KG1 (cell line): Measurements from ENCODE around the gene AMER1.

Source experiments
- DNase-seq: peaks from one replicate; lab custom pipeline; 2025; lab: John Stamatoyannopoulos, UW

Gene AMER1

GRCh38 chrX:64184396-64184795, 21.1 kb downstream of the AMER1 start:
- no peak for DNase-seq

- no peak for DNase-seq
Measured at GRCh38 chrX:64182208-64182607, 23.3 kb downstream of the AMER1 start.

GRCh38 chrX:64176876-64177275, 28.6 kb downstream of the AMER1 start:
- no peak for DNase-seq

GRCh38 chrX:64169988-64170387, 35.5 kb downstream of the AMER1 start:
- DNase-seq, result no peak

GRCh38 chrX:64152857-64153256, 52.7 kb downstream of the AMER1 start:
- DNase-seq, result no peak

- no peak for DNase-seq
Measured at GRCh38 chrX:64151911-64152310, 53.6 kb downstream of the AMER1 start.

GRCh38 chrX:64150775-64151174, 54.7 kb downstream of the AMER1 start:
- DNase-seq, result no peak
